Measurements from ENCODE around the gene PSMA2.

DNA sequence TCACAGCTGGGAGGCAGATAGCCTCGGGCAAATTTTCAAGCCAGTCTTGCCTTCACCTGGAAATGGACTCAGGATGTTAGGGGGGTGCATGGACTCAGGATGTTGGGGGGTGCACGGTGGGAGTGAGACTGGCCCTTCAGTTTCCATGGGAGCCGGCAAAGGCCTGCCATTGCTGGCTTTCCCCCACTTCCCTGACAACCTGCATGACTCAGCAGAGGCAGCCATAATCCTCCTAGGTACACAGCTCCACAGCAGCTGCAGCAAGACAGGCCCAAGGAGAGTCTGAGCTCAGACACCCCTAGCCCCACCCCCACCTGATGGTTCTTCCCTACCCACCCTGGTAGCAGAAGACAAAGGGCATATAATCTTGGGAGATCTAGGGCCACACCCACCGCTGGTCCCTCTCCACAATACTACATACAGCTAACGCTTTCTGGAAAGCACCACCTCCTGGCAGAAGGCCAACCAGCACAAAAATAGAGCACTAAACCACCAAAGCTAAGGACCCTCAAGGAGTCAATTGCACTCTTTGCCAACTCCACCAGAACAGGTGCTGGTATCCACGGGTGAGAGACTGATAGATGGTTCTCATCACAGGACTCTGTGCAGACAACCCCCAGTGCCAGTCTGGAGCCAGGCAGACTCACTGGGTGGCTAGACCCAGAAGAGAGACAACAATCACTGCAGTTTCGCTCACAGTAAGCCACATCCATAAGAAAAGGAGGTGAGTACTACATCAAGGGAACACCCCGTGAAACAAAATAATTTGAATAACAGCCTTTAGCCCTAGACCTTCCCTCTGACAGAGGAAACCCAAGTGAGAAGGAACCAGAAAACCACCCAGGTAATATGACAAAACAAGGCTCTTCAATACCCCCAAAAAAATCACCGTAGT is 38.4 kb downstream of the PSMA2 start:
- TF ChIP-seq, protein P1, sequence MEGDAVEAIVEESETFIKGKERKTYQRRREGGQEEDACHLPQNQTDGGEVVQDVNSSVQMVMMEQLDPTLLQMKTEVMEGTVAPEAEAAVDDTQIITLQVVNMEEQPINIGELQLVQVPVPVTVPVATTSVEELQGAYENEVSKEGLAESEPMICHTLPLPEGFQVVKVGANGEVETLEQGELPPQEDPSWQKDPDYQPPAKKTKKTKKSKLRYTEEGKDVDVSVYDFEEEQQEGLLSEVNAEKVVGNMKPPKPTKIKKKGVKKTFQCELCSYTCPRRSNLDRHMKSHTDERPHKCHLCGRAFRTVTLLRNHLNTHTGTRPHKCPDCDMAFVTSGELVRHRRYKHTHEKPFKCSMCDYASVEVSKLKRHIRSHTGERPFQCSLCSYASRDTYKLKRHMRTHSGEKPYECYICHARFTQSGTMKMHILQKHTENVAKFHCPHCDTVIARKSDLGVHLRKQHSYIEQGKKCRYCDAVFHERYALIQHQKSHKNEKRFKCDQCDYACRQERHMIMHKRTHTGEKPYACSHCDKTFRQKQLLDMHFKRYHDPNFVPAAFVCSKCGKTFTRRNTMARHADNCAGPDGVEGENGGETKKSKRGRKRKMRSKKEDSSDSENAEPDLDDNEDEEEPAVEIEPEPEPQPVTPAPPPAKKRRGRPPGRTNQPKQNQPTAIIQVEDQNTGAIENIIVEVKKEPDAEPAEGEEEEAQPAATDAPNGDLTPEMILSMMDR (IDR thresholded peaks at IDR 0.05): no peak
- TF ChIP-seq POLR2A (IDR thresholded peaks at IDR 0.05): no peak

All from uterus (tissue), 2 donors.